NCI-H2171 (cell line): ENCODE measurements around the gene SEMA5B.

Experiments
- DNase-seq: peaks from one replicate; lab custom pipeline; 2025; lab: John Stamatoyannopoulos, UW

Gene SEMA5B, protein sequence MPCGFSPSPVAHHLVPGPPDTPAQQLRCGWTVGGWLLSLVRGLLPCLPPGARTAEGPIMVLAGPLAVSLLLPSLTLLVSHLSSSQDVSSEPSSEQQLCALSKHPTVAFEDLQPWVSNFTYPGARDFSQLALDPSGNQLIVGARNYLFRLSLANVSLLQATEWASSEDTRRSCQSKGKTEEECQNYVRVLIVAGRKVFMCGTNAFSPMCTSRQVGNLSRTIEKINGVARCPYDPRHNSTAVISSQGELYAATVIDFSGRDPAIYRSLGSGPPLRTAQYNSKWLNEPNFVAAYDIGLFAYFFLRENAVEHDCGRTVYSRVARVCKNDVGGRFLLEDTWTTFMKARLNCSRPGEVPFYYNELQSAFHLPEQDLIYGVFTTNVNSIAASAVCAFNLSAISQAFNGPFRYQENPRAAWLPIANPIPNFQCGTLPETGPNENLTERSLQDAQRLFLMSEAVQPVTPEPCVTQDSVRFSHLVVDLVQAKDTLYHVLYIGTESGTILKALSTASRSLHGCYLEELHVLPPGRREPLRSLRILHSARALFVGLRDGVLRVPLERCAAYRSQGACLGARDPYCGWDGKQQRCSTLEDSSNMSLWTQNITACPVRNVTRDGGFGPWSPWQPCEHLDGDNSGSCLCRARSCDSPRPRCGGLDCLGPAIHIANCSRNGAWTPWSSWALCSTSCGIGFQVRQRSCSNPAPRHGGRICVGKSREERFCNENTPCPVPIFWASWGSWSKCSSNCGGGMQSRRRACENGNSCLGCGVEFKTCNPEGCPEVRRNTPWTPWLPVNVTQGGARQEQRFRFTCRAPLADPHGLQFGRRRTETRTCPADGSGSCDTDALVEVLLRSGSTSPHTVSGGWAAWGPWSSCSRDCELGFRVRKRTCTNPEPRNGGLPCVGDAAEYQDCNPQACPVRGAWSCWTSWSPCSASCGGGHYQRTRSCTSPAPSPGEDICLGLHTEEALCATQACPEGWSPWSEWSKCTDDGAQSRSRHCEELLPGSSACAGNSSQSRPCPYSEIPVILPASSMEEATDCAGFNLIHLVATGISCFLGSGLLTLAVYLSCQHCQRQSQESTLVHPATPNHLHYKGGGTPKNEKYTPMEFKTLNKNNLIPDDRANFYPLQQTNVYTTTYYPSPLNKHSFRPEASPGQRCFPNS

GRCh38 chr3:123027292-123028232 is at the start of gene SEMA5B:
TSS of gene SEMA5B (minus strand) at chr3:123027763. CDS start at chr3:122961263, 66,500 bp downstream.
- peak; percentile 79 for DNase-seq

GRCh38 chr3:123076496-123077418 is 49.2 kb upstream of the SEMA5B start:
- DNase-seq: no peak

DNA sequence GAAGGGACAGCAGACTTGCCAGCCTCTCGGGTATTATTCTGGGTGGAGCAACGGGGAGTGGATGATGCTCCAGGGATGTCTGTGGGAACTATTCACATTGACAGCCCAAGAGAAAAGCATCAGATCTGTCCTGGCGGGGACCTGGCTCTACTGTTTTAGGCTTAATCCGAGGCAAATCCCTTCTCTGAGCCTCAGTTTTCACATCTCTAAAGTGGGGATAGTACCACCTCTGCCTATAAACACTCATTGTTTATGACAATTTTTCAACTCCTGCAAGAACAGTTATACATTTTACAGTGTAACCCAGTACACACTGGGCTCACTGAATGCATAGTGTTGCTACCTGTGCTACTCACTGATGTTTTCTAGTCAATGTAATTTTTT is 48.5 kb upstream of the SEMA5B start:
- no peak for DNase-seq

- no peak for DNase-seq
Observed at GRCh38 chr3:123075359-123075758, 47.8 kb upstream of the SEMA5B start.

DNA sequence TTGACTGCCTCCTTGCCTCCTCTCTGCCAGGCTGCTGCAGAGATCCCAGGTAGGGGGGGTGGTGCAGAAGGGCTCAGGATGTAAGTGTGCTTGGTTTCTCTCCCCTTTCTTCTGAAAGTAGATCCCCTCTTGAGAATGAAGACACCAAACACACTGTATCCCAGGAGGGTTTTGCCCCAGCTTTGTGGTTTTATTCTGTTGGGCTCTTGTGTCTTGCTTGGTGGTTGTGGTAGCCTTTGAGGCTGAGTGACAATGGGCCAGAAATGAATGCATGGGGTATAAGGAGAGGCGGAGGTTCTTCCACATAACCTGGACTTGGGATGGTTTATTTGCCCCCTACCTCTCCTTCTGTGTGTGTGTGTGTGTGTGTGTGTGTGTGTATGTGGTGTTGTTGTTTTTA is 45.0 kb upstream of the SEMA5B start:
- DNase-seq: no peak

DNA sequence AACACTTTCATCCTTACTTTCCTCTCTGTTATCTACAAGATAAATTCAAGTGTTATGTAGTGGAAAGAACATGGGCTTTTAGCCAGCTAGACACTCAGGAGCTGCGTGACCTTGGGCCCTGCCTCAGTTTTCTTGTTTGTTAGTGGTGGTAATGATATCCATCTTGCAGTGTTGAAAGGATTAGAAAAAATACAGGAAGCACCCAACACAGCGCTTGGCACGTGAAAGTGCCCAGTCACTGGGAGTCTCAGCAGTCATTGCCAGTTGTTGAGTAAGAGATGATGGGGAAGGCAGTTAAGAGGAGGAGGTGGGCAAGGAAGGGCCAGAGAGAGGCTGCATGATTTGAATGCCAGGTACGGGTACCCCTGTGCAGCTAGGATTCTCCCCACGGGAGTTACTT is 44.6 kb upstream of the SEMA5B start:
- no peak for DNase-seq

GRCh38 chr3:123071581-123071980 is 44.0 kb upstream of the SEMA5B start:
- DNase-seq: no peak

DNA sequence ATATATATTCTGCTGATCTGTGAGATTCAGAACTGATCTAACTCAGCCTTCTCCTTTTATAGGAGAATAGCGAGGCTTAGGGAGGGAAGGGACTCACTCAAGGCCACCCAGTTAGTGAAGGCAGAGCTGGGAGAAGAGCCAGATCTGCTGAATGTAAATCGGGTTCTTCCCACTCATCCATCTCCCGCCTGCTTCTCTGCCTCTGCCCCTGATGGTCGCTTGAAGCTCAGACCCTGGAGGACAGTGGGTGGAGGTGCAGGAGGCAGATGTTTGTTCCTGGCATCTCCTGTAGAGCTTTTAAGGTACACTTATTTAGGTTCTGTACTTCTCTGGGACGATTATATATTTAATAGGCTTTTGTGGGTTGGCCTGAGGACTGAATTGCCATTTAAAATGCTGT is 43.6 kb upstream of the SEMA5B start:
- no peak for DNase-seq

- DNase-seq: no peak
Observed at GRCh38 chr3:123070510-123070909, 42.9 kb upstream of the SEMA5B start.

DNA sequence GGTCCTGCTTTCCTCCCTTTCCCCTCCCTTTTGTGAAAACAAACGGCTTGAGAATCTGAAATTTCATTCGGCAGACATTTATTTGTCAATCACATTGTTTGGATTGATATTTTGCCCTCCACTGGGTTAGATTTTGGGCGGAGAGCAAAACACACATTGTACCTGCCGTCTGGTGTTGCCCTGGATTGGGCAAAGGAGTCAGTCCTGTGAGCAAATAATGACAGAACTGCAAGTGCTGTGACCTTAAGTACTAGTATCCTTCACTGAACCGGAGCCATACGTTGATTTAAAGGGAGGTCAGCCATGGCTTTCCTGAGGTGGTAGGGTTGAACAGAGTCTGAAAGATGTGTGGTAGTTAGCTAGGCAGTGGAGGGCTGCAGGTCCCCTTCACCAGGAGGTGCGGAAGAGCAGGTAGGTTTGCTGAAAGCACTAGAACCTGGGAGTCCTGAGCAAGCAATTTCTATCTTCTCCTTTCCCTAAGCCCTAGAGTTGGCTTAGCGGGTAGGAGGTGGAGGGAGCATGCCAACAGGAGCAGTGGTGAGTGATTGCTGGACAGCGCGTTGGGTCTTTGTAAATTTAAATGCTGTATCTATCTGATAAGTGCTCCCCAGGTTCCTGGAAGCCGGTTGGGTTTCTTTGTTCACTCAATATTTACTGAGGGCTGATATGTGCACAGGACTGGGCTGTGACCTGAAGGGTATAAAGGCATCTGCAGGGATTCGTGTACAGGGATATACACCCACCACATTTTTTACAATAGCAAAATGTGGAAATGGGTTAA is 41.2 kb upstream of the SEMA5B start:
- no peak for DNase-seq

DNA sequence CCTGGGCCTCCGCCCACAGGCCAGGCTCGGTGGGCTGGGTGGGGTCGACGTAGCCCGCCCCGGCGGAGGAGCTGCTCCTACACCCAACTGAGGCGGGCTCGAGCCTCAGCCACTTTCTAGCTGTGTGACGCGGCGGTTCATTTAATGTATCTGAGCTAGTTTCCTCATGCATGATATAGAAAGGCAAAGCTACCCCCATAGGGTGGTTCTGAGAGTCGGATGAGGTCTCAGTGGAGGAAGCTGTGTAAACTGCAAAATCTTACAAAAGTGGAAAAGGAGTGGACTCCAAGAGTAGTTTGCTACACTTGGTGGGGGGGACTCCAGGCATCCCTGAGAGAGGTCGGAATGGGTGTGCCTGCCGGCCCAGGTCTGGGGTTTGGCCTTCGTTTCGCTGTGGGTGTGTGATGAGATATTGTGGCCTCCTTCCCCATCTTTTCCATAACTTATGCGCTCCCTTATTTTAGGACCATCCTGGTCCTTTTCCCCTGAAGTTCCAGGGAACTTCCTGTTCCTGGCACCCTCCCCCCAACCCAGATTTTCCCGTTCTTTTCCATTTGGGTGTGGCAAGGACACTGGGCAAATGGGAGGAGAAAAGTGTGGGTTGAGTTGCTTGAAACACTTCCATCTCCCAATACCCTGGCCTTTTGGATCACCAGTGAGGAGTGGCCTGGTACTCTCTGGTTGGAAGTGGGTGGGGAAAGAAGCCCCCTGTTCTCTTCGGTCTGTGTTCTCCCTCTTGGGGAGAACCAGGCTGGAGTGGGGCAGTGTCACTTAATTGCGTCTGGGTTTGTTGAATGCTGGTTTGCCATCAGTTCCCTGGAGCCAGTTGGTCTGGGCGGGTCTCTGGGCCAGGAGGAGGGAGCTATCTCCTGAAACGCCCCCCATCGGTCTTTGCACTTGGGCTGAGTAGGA is 40.4 kb upstream of the SEMA5B start:
- DNase-seq: no peak

DNA sequence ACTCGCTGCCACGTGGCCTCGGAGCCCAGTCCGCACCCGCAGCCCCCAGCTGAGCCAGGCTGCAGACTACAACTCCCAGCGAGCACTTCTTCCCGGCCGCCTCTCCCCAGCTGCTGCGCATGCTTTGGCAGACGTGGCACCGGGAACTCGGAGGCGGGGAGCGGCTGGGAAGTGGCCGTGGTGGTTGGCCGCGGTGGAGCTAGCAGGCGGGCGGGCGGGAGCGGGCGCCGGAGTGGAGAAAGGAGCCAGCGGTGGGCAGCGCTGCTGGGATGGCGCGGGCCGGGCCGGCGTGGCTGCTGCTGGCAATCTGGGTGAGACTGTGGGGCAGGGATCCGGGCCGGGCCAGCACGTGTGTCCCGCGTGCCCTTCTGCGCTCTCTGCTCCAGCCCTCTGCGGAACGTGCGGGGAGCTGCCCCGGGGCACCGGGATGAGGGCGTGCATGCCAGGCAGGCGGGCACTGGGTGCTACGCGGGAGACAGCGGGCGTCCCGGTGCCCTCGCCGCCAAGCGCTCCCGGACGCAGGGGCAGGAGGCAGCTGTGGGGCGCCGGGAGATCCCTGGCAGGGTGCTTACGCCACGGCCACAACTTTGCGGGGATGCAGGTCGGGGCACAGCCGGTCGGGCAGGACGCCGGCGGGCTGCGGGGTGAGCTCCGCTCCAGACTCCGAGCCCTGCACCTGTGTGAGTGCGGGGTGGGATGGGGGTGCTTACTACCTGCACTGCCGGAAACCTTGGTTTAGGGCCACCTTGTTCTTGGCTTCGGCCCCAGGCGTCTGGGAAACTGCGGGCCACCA is 39.5 kb upstream of the SEMA5B start, which contains the start of gene PDIA5:
PDIA5 (plus strand) TSS at position 130 of the 793 bp plus-strand sequence; CDS start at position 270, 140 bp downstream.
- peak; percentile 89 for DNase-seq

GRCh38 chr3:123066599-123066895 is 39.0 kb upstream of the SEMA5B start:
- DNase-seq: no peak

DNA sequence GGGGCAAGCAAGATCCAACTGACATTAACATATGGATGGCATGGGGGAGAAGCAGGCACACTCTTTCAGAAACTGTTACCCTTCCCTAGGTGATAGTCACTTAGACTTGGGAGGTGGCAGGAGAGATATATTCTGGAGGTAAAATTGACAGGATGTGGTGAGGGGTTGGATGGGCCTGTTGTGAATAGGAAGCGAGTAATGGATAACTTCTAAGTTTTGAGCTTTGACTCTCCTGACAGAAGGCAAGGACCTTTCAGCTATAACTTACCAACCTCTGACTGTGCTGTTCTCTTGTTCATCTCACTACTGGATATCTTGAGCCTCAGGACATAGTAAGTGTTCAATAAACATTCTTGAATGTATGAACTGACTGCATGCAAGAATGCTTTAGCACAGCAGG is 37.4 kb upstream of the SEMA5B start:
- DNase-seq: no peak

DNA sequence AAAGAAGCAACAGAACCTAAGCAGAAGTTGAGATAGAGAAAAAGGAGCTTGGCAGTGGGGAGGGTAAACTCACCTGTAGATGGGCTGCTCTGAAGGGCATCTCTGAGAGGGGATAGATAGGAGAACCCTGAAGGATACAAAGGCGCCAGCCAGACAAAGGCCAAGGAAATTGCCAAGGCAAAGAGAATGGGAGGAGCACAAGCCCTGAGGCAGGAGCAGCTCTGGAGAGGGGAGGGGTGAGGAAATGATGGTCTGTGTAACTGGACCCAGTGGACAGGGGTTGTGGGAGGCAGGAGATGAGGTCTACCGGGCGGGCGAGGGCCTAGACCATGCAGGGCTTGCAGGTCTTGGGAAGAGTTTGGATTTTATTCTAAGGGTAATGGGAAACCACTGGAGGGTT is 36.9 kb upstream of the SEMA5B start:
- DNase-seq: no peak

GRCh38 chr3:123063034-123063433 is 35.5 kb upstream of the SEMA5B start:
- DNase-seq: no peak

DNA sequence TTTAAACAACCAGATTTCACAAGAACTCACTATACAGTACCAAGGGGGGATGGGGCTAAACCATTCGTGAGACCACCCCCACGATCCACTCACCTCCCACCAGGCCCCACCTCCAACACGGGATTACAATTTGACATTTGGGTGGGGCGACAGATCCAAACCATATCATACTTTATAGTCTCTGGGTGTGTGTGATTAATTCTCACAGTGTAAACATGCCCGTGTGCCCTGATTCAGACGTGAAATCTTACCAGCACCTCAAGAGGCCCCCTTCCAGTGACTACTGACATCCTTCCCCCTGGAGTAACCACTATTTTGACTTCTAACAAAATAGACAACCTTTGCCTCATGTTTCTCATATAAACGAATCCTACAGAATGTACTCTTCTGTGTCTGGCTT is 34.3 kb upstream of the SEMA5B start:
- DNase-seq: no peak

GRCh38 chr3:123060054-123060453 is 32.5 kb upstream of the SEMA5B start:
- DNase-seq: no peak
